Uterine smooth muscle cell (primary cell): ENCODE results near the gene BLOC1S1. TPM values are rescaled to one million over a fixed set of nuclear protein-coding genes. Genes with fewer than 3 reads are reported as not detected.

ENCODE experiments used
- total RNA-seq: library from RNA; depleted of rRNA; stranded (reverse); fragments of >200 nt; gene quantifications from 2 replicates; pipeline ENCODE4 v1.2.3, GENCODE V29; 2014

Gene BLOC1S1
- 89.5 and 92.5 TPM in 2 replicates for total RNA-seq

GRCh38 chr12:55715833-55716581 is at the start of gene BLOC1S1:
TSS of gene BLOC1S1 (plus strand) at chr12:55716046. CDS start at chr12:55716052, 6 bp downstream.

GRCh38 chr12:55707841-55708694 is 7.8 kb upstream of the BLOC1S1 start, which contains the start of gene ITGA7:
TSS of gene ITGA7 (minus strand) at chr12:55707904. CDS start at chr12:55707682, 222 bp downstream.

GRCh38 chr12:55720071-55720564 is 4.3 kb downstream of the BLOC1S1 start, which contains the start of gene RDH5:
TSS of gene RDH5 (plus strand) at chr12:55720393. CDS start at chr12:55721185, 792 bp downstream.

DNA sequence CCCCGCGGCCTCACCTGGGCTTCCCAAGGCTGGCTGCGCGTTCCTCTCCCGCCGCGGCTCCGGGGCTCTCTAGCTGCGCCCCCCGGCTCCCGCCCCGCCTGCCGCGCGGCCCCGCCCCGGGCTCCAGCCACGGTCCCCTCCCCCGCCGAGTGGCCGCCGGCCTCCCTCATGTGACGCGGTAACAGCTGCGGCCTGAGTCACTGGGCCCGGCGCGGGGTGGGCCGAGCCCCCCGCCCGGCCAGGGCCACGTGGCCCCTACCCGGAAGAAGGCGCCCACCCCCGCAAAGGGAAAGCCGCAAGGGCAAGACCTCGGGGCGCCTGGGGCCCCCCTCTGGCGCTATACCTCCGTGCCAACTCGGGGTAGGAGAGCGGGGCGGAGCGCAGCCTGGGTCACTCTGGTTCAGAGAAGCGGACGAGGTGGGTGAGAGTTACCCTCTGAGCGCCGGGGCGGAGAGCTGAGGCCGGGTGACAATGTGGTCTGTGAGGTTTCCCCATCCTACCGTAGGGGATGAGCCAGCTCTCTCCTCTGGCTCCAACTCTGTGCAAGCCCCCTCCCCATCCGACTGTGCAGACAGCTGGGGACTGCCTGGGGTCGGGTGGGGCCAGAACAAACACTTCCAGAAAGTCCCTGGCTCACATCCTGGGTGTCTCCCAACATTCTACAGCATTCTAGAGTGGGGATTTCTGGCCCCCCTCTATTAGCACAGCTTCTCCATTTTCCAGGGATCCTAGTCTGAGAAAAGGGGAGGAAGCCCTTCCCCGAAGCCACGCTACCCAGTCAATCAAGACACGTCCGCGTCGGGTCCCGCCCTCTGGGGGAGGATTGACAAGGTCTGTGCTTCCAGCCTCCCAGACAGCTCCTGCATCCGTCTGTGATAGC is 13.3 kb downstream of the BLOC1S1 start, which contains the start of gene CD63:
Gene CD63, minus strand, starts transcription at position 71 of the 880 bp plus-strand sequence. CDS start 668 bp downstream, outside the sequence.

GRCh38 chr12:55742719-55743405 is 27.0 kb downstream of the BLOC1S1 start, which contains the start of gene GDF11:
TSS of gene GDF11 (plus strand) at chr12:55743122. CDS start at chr12:55743317, 195 bp downstream.

Other genes starting within 250 kb of the BLOC1S1 start
- not detected in 2 replicates for gene OR6C70, start 245.9 kb upstream of the BLOC1S1 start, total RNA-seq
- gene OR6C68, start 223.7 kb upstream of the BLOC1S1 start, total RNA-seq = not detected in 2 replicates
- gene OR6C4, start 166.4 kb upstream of the BLOC1S1 start, total RNA-seq = not detected in 2 replicates
- gene OR2AP1, start 143.6 kb upstream of the BLOC1S1 start, total RNA-seq = not detected in 2 replicates
- not detected in 2 replicates for gene OR10P1, start 79.2 kb upstream of the BLOC1S1 start, total RNA-seq
- 26.6 and 47.0 TPM in 2 replicates for gene ITGA7, start 8.1 kb upstream of the BLOC1S1 start, total RNA-seq
- gene RDH5, start 4.3 kb downstream of the BLOC1S1 start, total RNA-seq = 11.9 and 17.7 TPM in 2 replicates
- 2,861 and 3,471 TPM in 2 replicates for gene CD63, start 13.0 kb downstream of the BLOC1S1 start, total RNA-seq
- gene GDF11, start 27.1 kb downstream of the BLOC1S1 start, total RNA-seq = 3.9 and 6.6 TPM in 2 replicates
- gene SARNP, start 101.7 kb downstream of the BLOC1S1 start, total RNA-seq = 101 and 113 TPM in 2 replicates
- gene ORMDL2, start 102.0 kb downstream of the BLOC1S1 start, total RNA-seq = 21.9 and 26.2 TPM in 2 replicates
- gene DNAJC14, start 113.5 kb downstream of the BLOC1S1 start, total RNA-seq = 70.1 and 78.6 TPM in 2 replicates
- gene MMP19, start 126.9 kb downstream of the BLOC1S1 start, total RNA-seq = 2.7 and 5.2 TPM in 2 replicates
- 24.9 and 32.4 TPM in 2 replicates for gene PYM1, start 211.8 kb downstream of the BLOC1S1 start, total RNA-seq
- 29.8 and 32.7 TPM in 2 replicates for gene DGKA, start 215.1 kb downstream of the BLOC1S1 start, total RNA-seq
- gene PMEL, start 250.0 kb downstream of the BLOC1S1 start, total RNA-seq = 0.22 and 1.5 TPM in 2 replicates